B cell (primary cell): ENCODE results near the gene COX14.

Source experiments
- EZH2 ChIP-seq: IDR thresholded peaks from 2 replicates; pipeline ENCODE4 v1.6.1; 2012; ENCODE audit warnings: borderline replicate concordance, low read depth, mild to moderate bottlenecking, moderate library complexity, low read length; ENCODE audit not compliant: insufficient read depth, poor library complexity, severe bottlenecking
- TF ChIP-seq, protein P1 (sequence below): fragments of 200-600 bp; IDR thresholded peaks from one replicate; pipeline ENCODE4 v1.8.0; 2022; ENCODE audit warnings: antibody characterized with exemption, mild to moderate bottlenecking

DNA sequence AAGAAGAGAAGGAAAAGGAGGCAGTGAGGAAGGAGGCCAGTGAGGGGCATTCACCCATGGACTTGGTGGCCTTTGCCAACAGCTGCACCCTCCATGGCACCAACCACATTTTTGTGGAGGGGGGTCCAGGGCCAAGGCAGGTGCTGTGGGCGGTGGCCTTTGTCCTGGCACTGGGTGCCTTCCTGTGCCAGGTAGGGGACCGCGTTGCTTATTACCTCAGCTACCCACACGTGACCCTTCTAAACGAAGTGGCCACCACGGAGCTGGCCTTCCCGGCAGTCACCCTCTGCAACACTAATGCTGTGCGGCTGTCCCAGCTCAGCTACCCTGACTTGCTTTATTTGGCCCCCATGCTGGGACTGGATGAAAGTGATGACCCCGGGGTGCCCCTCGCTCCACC lies 38.3 kb upstream of the COX14 start:
- TF ChIP-seq, protein P1, sequence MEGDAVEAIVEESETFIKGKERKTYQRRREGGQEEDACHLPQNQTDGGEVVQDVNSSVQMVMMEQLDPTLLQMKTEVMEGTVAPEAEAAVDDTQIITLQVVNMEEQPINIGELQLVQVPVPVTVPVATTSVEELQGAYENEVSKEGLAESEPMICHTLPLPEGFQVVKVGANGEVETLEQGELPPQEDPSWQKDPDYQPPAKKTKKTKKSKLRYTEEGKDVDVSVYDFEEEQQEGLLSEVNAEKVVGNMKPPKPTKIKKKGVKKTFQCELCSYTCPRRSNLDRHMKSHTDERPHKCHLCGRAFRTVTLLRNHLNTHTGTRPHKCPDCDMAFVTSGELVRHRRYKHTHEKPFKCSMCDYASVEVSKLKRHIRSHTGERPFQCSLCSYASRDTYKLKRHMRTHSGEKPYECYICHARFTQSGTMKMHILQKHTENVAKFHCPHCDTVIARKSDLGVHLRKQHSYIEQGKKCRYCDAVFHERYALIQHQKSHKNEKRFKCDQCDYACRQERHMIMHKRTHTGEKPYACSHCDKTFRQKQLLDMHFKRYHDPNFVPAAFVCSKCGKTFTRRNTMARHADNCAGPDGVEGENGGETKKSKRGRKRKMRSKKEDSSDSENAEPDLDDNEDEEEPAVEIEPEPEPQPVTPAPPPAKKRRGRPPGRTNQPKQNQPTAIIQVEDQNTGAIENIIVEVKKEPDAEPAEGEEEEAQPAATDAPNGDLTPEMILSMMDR, result no peak
- no peak for TF ChIP-seq EZH2
